OCI-LY7 (cell line): ENCODE data around the gene COBL.

Experiments
- EZH2phosphoT487 ChIP-seq: fragments of 200-600 bp; sonication (generic); IDR thresholded peaks from 2 replicates; pipeline ENCODE4 v1.6.1; 2018; ENCODE audit warnings: low read depth, borderline replicate concordance, mild to moderate bottlenecking, mixed run types, antibody characterized with exemption, low read length, moderate library complexity, mixed read lengths
- TF ChIP-seq, protein P1 (sequence below): fragments of 200-600 bp; sonication (generic); conservative IDR thresholded peaks from 2 replicates; pipeline ENCODE4 v1.5.1; 2014; ENCODE audit warnings: mild to moderate bottlenecking, antibody characterized with exemption, low read length, moderate library complexity, mixed read lengths

DNA sequence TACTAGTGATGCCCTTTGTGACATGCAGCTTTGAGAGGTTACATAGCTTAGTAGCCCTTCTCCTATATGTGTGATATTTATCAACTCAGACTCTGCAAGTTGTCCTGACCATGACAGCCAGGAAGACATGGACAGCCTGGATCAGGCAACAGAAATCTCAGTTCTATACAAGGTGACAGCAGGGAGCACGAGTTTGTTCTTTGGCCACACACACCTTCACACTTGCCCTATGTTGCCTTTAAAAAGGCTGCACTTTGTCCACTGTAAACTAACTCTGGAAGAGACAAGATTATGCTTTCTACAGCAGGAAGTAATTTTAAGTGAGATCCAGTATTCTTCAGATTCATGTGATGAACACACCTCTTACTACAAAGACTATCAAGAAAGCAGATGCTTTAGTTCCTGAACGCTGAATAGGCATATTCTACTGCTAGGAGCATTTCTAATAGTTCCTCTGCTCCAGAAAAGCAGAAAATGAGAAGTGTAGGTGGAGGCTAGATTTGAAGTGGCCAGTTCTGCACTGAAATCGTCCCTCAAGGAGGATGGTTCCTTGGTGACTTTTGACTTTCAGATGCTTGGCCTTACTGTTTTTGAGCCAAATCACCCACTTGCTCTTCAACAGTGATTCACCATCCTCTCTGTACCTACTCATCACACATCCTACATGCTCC lies 239.2 kb downstream of the COBL start:
- TF ChIP-seq, protein P1, sequence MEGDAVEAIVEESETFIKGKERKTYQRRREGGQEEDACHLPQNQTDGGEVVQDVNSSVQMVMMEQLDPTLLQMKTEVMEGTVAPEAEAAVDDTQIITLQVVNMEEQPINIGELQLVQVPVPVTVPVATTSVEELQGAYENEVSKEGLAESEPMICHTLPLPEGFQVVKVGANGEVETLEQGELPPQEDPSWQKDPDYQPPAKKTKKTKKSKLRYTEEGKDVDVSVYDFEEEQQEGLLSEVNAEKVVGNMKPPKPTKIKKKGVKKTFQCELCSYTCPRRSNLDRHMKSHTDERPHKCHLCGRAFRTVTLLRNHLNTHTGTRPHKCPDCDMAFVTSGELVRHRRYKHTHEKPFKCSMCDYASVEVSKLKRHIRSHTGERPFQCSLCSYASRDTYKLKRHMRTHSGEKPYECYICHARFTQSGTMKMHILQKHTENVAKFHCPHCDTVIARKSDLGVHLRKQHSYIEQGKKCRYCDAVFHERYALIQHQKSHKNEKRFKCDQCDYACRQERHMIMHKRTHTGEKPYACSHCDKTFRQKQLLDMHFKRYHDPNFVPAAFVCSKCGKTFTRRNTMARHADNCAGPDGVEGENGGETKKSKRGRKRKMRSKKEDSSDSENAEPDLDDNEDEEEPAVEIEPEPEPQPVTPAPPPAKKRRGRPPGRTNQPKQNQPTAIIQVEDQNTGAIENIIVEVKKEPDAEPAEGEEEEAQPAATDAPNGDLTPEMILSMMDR, result no peak
- TF ChIP-seq EZH2phosphoT487, result no peak
